T-helper 1 cell treated with Interleukin-12 subunit alpha and Interleukin-12 subunit beta and Interleukin-4 antibody, amounts not matched to agents 30 μg/mL and 1 μg/mL, for 36 hours (primary cell): ENCODE data around the gene MTHFD1L.
"Not testable (repeated sequence)": the region's sequence is repeated elsewhere in the genome, so short reads cannot be mapped to it uniquely, and the experiment has no call there.

ENCODE experiments used
- H3K27ac Mint-ChIP-seq: one replicate; pipeline ENCODE4 v1.8.0; 2021; ENCODE audit warnings: mild to moderate bottlenecking, mixed read lengths
- H3K27me3 Mint-ChIP-seq: one replicate; pipeline ENCODE4 v1.8.0; 2021; ENCODE audit warnings: low read depth, mixed read lengths
- H3K36me3 Mint-ChIP-seq: one replicate; pipeline ENCODE4 v1.8.0; 2021; ENCODE audit warnings: low read depth, mixed read lengths
- H3K4me1 Mint-ChIP-seq: one replicate; pipeline ENCODE4 v1.8.0; 2021; ENCODE audit warnings: low read depth, mixed read lengths
- H3K4me3 Mint-ChIP-seq: one replicate; pipeline ENCODE4 v1.8.0; 2021; ENCODE audit warnings: mild to moderate bottlenecking, moderate library complexity, mixed read lengths
- H3K9me3 Mint-ChIP-seq: one replicate; pipeline ENCODE4 v1.8.0; 2021; ENCODE audit warnings: mixed read lengths

The MTHFD1L gene

DNA sequence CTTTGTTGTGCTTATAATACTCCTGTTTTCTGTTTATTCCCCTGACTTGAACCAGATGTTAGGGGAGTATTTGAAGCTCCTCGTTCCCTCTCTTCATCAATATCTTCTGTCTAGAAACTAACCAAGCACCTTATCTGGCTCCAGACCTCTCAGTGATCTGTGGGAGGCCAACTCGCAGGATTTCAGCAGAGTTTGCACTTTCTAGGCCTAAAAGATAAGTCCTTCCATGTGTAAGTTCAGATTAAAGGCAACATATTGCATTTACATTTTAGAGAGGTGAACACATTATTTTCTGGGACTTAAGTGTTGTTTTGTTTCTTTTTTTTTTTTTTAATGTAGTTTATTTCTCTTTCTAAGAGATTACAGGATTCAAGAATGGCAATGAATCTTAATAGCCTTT lies 234.8 kb downstream of the MTHFD1L start:
- Mint-ChIP-seq H3K9me3 (no peaks in the 10 kb centered on the region), H3K4me3 (no peak overlapping the region), H3K27me3 (no peaks in the 10 kb centered on the region), H3K27ac (no peak overlapping the region), H3K4me1 (peaks cover 10% of the 10 kb centered on the region), H3K36me3 (peaks cover 7% of the 10 kb centered on the region)

DNA sequence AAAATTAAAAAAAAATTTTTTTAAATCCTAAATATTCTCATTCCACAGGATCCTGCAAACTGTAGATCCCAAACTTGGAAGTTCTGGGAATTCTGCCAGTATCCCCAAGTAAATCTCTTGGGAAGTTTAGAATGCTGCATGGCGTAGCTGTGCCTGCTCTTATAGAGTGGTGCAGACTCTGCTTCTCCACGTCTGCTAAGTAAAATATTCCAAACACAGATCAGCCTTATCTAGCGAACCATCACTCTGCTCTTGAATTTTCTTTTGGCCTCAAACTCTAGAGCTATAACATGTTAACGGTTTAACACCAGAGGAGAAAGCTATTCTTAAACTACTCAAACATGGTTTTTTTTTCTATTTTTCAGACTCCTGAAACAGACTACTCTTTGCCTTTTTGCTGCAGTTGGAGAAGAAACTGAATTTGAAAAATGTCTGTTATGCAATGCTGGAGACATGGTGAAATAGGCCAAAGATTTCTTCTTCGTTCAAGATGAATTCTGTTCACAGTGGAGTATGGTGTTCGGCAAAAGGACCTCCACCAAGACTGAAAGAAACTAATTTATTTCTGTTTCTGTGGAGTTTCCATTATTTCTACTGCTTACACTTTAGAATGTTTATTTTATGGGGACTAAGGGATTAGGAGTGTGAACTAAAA lies 235.8 kb downstream of the MTHFD1L start:
- H3K27ac Mint-ChIP-seq, result no peak overlapping the region
- H3K36me3 Mint-ChIP-seq, result peaks cover 4% of the 10 kb centered on the region
- peaks cover 10% of the 10 kb centered on the region for H3K4me1 Mint-ChIP-seq
- no peaks in the 10 kb centered on the region for H3K9me3 Mint-ChIP-seq
- no peak overlapping the region for H3K4me3 Mint-ChIP-seq
- no peaks in the 10 kb centered on the region for H3K27me3 Mint-ChIP-seq

GRCh38 chr6:151101816-151102694 lies 236.6 kb downstream of the MTHFD1L start:
- H3K27me3 Mint-ChIP-seq, result no peaks in the 10 kb centered on the region
- H3K4me1 Mint-ChIP-seq, result peaks cover 10% of the 10 kb centered on the region
- H3K27ac Mint-ChIP-seq, result no peak overlapping the region
- no peak overlapping the region for H3K4me3 Mint-ChIP-seq
- H3K36me3 Mint-ChIP-seq, result peaks cover 4% of the 10 kb centered on the region
- H3K9me3 Mint-ChIP-seq, result no peaks in the 10 kb centered on the region

DNA sequence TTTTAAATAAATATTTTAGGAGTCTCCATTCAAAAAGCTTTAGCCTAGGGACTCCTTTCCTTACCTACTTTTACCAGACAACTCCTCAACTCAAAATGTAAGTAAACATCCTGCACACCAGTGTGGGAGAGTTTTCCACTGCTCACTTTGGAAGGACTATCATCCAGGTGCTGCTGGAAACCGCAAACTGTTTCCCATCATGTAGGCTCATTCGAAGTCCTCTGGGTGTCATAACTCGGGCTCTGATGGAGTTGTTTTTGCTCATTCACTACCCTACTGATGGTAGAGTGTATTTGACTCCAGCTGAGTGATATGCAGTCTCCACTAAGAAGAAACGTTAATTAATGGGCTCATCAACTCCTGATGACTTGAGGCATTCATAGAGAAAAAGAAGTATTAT lies 237.8 kb downstream of the MTHFD1L start:
- Mint-ChIP-seq H3K4me3 (no peak overlapping the region), H3K9me3 (no peaks in the 10 kb centered on the region), H3K27me3 (no peaks in the 10 kb centered on the region), H3K27ac (no peak overlapping the region), H3K4me1 (peaks cover 6% of the 10 kb centered on the region), H3K36me3 (peaks cover 2% of the 10 kb centered on the region)

DNA sequence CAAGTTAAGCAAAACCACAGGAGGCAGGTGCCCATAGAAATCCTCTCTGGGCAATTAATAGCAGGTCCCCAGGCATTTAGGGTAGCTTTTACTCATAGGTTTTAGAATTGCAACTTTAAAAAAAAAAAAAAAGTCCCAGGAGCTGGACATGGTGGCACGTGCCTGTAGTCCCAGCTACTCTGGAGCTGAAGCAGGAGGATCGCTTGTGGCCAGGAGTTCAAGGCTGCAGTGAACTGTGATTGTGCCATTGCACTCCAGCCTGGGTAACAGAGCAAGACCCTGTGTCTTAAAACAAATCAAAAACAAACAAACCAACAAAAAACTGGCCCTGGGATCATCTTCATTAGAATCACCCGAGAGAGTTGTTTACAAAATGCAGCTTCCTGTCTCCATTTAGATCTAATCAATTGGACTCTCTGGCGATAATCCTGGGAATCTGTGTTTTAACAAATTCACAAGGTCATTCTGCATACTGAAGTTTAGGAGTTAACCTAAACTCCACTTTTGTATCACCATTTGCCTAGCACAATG lies 242.5 kb downstream of the MTHFD1L start:
- H3K4me3 Mint-ChIP-seq, result no peak overlapping the region
- peaks cover 5% of the 10 kb centered on the region for H3K27me3 Mint-ChIP-seq
- H3K27ac Mint-ChIP-seq, result no peak overlapping the region
- H3K36me3 Mint-ChIP-seq, result no peaks in the 10 kb centered on the region
- H3K4me1 Mint-ChIP-seq, result no peaks in the 10 kb centered on the region
- no peaks in the 10 kb centered on the region for H3K9me3 Mint-ChIP-seq

DNA sequence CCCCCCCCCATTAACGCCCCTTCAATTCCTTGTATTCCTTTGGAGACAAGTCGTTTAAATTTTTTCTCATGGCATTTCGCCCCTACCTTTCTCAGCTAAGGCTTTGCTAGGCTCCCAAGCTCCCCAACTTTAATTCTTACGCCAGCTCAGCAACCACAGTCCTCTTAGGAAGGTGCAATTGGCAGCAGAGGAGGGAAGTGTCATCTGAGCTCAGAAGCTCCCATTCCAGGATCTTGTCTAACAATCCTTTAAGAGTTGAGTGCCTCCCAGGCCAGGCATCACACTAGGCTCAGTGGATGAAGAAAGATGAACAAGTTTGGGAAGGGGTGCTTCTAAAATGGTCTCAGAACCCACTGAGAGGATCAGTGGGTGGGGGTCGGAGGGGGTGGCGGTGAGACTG lies 243.0 kb downstream of the MTHFD1L start:
- H3K9me3 Mint-ChIP-seq, result no peaks in the 10 kb centered on the region
- no peak overlapping the region for H3K4me3 Mint-ChIP-seq
- H3K36me3 Mint-ChIP-seq, result no peaks in the 10 kb centered on the region
- H3K27me3 Mint-ChIP-seq, result peaks cover 5% of the 10 kb centered on the region
- no peak overlapping the region for H3K27ac Mint-ChIP-seq
- no peaks in the 10 kb centered on the region for H3K4me1 Mint-ChIP-seq

- Mint-ChIP-seq H3K27me3 (peaks cover 5% of the 10 kb centered on the region), H3K9me3 (no peaks in the 10 kb centered on the region), H3K27ac (no peak overlapping the region), H3K36me3 (no peaks in the 10 kb centered on the region), H3K4me3 (no peak overlapping the region), H3K4me1 (no peaks in the 10 kb centered on the region)
These were observed 243.9 kb downstream of the MTHFD1L start for GRCh38 chr6:151109361-151109760.

GRCh38 chr6:151109869-151110575 lies 244.5 kb downstream of the MTHFD1L start:
- H3K4me1 Mint-ChIP-seq, result no peaks in the 10 kb centered on the region
- H3K36me3 Mint-ChIP-seq, result no peaks in the 10 kb centered on the region
- no peak overlapping the region for H3K27ac Mint-ChIP-seq
- peaks cover 5% of the 10 kb centered on the region for H3K27me3 Mint-ChIP-seq
- no peaks in the 10 kb centered on the region for H3K9me3 Mint-ChIP-seq
- H3K4me3 Mint-ChIP-seq, result no peak overlapping the region

- no peaks in the 10 kb centered on the region for H3K4me1 Mint-ChIP-seq
- H3K4me3 Mint-ChIP-seq, result no peak overlapping the region
- H3K9me3 Mint-ChIP-seq, result no peaks in the 10 kb centered on the region
- no peaks in the 10 kb centered on the region for H3K36me3 Mint-ChIP-seq
- no peak overlapping the region for H3K27ac Mint-ChIP-seq
- H3K27me3 Mint-ChIP-seq, result peaks cover 5% of the 10 kb centered on the region
These were observed 245.0 kb downstream of the MTHFD1L start for GRCh38 chr6:151110576-151110905.

GRCh38 chr6:151111670-151112069 lies 246.2 kb downstream of the MTHFD1L start:
- Mint-ChIP-seq H3K36me3 (no peaks in the 10 kb centered on the region), H3K9me3 (no peaks in the 10 kb centered on the region), H3K27me3 (peaks cover 5% of the 10 kb centered on the region), H3K4me3 (no peak overlapping the region), H3K4me1 (no peaks in the 10 kb centered on the region), H3K27ac (no peak overlapping the region)

DNA sequence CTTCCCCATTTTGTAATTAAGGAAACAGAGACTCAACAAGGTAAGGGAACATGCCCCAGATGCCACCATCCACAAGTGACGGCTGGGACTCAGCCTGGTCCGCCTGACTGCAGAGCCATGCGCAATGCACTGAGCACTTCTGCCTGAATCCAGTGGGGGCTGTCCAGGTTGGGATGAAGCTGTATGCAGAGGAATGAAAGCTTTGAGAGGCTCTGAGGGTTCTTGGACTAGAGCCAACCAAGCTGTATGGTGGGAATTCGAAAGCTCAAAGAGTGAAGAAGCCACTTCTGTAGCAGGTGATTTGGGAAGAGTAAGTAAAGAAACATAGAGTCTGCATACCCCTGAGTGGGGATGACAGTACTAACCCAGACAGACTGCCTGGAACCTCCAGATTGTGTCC lies 246.6 kb downstream of the MTHFD1L start:
- peaks cover 5% of the 10 kb centered on the region for H3K27me3 Mint-ChIP-seq
- no peaks in the 10 kb centered on the region for H3K36me3 Mint-ChIP-seq
- no peak overlapping the region for H3K27ac Mint-ChIP-seq
- no peak overlapping the region for H3K4me3 Mint-ChIP-seq
- no peaks in the 10 kb centered on the region for H3K4me1 Mint-ChIP-seq
- H3K9me3 Mint-ChIP-seq, result no peaks in the 10 kb centered on the region

DNA sequence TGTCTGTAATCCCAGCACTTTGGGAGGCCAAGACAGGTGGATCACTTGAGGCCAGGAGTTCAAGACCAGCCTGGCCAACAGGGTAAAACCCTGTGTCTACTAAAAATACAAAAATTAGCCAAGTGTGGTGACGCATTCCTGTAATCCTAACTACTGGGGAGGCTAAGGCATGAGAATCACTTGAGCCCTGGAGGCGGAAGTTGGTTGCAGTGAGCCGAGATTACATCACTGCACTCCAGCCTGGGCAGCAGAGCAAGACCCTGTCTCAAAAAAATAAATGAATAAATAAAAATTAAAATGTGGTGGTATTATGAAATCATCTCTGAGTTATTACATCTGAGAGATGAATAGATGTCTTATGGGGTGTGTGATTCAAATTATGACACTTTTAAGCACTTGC lies 247.4 kb downstream of the MTHFD1L start:
- H3K27ac Mint-ChIP-seq, H3K9me3 Mint-ChIP-seq, H3K36me3 Mint-ChIP-seq, H3K4me3 Mint-ChIP-seq, H3K4me1 Mint-ChIP-seq, H3K27me3 Mint-ChIP-seq: not testable (repeated sequence)

DNA sequence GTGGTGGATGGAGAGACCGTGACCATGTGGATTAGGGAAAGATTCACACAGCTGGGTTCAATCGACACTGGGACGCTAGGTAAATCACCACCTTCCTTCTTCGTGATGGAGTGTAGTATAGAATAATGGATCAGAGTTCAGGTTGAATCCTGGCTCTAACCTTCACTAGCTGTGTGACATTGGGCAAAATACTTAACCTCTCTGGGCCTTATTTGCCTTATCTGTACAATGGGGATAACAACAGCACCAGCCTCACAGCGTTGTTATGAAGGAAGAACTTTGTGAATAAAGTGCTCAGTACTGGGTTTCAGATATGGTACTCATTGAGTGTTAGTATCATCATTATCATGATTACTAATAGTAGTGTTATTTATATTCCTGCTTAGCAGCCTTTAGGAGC lies 248.1 kb downstream of the MTHFD1L start:
- no peaks in the 10 kb centered on the region for H3K9me3 Mint-ChIP-seq
- peaks cover 5% of the 10 kb centered on the region for H3K27me3 Mint-ChIP-seq
- peaks cover 6% of the 10 kb centered on the region for H3K4me1 Mint-ChIP-seq
- H3K27ac Mint-ChIP-seq, result no peak overlapping the region
- no peak overlapping the region for H3K4me3 Mint-ChIP-seq
- H3K36me3 Mint-ChIP-seq, result no peaks in the 10 kb centered on the region

GRCh38 chr6:151118461-151119123 lies 253.1 kb downstream of the MTHFD1L start:
- Mint-ChIP-seq H3K4me1 (peaks cover 6% of the 10 kb centered on the region), H3K27me3 (no peaks in the 10 kb centered on the region), H3K9me3 (no peaks in the 10 kb centered on the region), H3K4me3 (no peak overlapping the region), H3K36me3 (no peaks in the 10 kb centered on the region), H3K27ac (no peak overlapping the region)
